ENCODE measurements around the gene NDUFV1. TPM values are rescaled to one million over a fixed set of nuclear protein-coding genes. Genes with fewer than 3 reads are reported as not detected.

NDUFV1 gene
- total RNA-seq: 161 and 166 TPM in 2 replicates

DNA sequence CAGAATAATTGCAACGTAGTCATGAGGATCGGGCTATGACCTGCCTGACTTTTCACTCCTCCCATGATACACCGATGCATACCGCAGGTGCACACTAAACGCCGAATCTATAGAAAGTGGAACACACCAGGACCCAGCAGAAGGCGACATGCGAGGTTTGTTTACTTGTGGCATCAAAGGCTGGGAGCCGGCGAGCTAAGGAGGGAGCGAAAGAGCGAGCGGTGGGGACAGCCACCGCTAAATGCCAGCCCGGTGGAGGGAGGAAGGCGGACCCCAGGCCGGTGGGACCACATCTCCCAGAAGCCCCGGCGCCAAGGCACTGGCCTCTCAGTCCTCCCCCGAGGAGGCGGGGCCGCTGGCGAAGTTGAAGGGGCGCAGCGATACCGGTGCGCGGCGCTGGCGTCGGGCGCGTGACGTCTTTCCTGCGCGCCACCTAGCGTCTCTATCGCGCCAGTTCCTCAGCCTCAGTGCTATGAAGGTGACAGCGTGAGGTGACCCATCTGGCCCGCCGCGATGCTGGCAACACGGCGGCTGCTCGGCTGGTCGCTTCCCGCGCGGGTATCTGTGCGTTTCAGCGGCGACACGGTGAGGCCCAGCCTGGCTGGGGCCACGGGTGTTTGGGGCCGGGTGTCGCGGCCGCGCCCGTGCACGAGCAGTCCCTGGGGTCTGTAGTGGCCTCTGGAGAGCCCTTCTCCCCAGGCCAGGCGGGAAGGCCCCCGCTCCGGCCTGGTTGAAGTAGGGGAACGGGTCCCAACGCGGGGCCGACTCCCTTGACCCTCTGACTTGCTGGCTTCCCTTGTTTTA, at the start of gene NDUFV1:
TSS of gene NDUFV1 (plus strand) at position 445 of the 804 bp plus-strand sequence. CDS start at position 514, 69 bp downstream.
- peak; percentile 78 to 94 for DNase-seq (ENCODE audit: low read depth in 2 of 2)

DNA sequence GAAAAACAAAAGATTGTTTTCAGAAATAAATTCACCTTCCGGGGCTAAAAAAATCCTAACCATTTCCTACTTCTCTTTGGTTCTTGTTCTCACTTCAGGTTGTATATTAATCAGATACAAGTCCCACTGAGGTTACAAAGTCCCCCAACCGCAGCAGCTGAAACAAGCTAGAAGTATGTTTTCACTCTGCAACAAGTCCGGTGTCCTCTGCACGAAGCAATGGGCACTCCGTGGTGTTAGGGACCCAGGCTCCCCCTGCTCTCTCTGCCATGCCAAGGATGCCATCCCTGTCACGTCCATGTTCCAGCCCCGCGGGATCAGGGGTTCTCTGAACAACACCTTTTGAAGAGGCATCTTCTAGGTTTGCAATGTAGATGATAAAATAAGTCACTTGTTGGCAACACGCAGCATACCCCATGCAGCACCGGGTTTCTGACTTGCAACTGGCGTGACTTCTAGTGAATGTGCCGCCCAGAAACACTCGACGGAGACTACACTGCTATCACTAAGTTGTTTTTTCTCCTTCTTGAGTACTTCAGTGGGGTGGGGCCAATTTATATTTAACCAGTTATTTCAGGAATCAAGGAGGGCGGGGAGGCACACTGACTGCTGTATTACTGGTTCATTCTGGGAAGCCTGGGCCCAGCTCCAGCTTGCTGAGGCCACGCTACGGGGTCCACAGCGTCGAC, 48.5 kb upstream of the NDUFV1 start:
- no peak for DNase-seq (ENCODE audit: low read depth in 2 of 2)

DNA sequence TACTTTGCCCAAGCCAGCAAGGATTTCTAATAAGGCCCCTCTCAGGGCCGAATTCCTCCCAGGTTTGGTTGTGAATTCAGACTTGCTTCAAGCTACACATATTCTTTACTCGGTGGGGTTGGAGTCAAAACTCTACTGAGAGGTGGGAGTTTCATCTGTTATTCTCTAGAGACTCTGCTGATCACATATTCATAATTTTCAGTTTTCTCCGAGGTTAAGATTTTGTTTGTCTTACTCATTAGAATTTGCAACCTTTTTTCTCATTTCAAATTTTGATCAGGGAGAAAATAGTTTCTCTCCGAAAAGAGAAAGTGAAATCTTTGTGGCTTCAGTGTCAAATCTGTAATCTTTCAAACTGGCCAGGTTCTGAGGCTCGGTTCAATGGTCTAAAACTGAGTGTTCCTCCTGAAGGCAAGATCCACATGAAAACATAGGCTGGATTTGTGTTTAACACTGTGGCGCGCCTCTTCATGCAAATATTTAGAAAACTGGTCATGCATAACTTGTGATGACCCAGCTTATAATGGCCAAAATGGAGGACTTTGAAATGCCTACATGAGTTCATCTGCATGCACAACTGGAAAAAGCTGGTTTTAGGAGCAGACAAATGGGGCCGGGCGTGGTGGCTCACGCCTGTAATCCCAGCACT, 44.6 kb upstream of the NDUFV1 start:
- no peak for DNase-seq (ENCODE audit: low read depth in 2 of 2)

DNA sequence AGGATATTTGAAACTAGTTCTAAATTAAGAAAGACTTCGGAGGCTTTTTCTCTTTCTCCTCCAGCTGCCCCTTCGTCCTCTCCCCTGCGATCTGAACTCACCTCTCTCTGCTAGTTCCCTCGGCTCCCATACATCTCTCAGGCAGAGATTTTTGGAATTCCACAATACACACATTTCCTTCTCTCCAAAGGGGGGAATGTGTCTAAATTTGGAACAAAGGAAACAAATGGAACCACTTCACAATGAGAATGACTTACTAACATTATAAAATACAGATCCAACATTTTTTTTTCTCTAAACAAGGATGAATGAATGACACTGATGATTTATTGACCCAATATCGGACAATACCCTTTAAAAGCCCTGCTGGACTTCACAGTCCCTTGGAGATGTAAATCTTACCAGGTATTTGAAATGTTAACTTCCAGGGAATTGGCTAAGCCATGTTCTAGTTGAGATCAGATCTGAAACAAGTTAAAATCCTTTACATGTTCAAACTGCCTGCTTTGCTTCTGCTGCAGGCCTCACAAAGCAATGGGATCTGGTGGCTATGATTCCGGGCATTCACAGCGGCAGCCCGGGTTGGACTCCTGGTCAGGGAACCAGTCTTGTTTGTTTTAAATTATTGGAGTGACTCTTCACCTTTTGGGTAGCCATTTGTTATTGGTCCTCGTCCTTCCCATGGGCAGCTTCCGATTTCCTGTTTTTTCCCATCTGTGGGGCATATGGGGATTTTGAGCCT, 43.6 kb upstream of the NDUFV1 start:
- peak; percentile 30 to 49 for DNase-seq (ENCODE audit: low read depth in 2 of 2)

DNA sequence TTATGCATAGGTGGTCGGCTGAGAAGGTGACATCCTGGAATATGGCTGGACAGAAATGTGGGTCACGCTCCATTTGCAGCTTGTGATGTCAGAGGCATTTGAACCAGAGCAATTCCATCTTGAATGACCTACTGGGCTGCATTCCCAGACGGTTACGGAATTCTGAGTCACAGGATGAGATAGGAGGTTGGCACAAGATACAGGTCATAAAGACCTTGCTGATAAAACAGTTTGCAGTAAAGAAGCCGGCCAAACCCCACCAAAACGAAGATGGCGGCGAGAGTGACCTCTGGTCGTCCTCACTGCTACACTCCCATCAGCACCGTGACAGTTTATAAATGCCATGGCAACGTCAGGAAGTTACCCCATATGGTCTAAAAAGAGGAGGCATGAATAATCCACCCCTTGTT, 43.0 kb upstream of the NDUFV1 start:
- peak; percentile 78 to 96 for DNase-seq (ENCODE audit: low read depth in 2 of 2)

DNA sequence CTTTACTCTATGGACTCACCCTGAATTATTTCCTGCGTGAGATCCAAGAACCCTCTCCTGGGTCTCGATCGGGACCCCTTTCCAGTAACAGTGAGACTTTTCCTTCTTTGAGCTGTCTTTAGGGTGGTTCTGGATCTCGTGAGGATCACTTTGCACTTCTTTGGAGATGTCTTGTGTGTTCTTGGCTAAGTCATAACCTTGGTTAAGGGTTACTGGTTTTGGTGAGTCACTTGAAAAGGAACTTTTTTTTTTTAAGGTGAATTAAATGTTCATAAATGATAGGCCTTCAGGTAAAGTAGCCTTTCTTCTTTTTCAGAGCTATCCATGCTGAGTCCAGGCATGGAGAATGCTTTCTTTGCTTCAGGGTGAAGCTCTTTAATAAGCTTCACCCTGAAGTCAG, 42.5 kb upstream of the NDUFV1 start:
- no peak for DNase-seq (ENCODE audit: low read depth in 2 of 2)

DNA sequence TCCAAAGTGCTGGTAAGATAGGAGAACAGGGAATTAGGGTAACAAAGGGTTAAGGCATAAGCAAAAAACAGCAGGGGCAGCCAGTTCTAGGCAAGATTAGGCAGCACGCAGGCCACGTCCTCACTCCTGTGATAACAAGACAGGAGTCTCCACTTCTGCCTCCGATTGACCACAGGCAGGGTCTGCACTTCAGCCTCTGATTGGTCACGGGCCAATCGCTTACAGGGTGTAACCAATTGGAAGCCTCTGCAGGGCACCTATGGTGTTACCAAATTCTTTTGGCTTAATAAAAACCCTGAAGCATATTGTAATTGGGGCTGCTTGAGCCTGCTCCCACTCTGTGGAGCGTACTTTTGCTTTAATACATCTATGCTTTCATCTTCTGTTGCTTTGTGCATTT, 35.3 kb upstream of the NDUFV1 start:
- DNase-seq (ENCODE audit: low read depth in 2 of 2): no peak

DNA sequence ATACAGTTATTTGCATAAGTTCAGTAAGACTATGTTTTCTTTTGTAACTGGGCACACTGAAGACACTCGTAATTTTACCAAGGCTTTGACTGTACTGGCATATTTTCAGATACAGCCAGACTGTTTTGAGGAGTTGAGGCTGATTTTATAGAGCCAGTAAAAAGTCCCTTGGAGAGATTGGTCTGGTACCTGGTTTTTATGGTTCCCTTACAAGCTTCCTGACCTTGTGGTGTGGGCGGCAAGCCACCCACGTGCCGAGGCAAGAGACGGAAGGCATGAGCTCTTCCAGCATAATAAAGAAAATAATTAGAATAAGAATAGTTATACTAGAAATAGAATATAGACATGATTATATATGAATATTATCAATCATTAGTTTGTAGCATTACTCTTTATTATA, 34.4 kb upstream of the NDUFV1 start:
- no peak for DNase-seq (ENCODE audit: low read depth in 2 of 2)

DNA sequence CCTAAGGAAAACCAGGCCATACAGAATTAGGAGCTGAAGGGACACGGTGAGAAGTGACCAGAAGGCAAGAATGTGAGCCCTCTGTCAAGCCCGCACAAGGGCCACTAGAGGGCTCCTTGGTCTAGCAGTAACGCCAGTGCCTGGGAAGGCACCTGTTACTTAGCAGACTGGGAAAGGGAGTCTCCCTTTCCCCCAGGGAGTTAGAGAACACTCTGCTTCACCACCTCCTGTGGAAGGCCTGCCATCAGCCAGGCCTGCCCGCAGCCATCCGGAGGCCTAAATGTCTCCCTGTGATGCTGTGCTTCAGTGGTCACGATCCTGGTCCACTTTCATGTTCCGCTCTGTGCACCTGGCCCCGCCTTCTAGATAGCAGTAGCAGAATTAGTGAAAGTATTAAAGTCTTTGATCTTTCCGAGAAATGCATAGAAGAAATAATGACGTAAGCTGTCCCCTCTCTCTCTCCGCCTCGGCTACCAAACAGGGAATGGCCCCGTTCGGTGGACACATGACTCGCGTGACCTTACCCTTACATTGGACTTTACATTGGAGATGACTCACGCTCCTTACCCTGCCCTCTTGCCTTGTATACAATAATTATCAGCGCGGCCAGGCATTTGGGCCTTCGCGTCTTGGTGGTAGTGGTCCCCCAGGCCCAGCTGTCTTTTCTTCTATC, 33.9 kb upstream of the NDUFV1 start:
- DNase-seq (ENCODE audit: low read depth in 2 of 2): peak; percentile 33 to 73

DNA sequence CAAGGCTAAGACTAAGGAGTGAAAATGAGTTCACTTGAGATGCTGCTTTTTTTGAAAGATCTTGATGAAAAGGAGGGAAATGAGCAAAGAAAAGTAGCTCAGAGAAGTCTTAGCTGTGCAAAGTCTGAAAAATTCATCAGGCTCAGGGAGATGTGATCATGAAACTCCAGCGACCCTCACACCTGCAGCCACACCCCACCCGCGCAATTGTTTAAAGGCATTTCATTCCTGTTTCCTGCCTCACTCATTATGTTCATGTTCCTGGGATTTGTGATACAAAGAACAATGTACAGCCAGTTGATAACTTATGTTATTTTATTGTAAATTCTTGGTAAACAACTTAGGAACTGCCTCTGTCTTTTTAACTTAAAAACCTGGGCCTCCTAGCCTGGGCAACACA, 31.8 kb upstream of the NDUFV1 start:
- DNase-seq (ENCODE audit: low read depth in 2 of 2): no peak

DNA sequence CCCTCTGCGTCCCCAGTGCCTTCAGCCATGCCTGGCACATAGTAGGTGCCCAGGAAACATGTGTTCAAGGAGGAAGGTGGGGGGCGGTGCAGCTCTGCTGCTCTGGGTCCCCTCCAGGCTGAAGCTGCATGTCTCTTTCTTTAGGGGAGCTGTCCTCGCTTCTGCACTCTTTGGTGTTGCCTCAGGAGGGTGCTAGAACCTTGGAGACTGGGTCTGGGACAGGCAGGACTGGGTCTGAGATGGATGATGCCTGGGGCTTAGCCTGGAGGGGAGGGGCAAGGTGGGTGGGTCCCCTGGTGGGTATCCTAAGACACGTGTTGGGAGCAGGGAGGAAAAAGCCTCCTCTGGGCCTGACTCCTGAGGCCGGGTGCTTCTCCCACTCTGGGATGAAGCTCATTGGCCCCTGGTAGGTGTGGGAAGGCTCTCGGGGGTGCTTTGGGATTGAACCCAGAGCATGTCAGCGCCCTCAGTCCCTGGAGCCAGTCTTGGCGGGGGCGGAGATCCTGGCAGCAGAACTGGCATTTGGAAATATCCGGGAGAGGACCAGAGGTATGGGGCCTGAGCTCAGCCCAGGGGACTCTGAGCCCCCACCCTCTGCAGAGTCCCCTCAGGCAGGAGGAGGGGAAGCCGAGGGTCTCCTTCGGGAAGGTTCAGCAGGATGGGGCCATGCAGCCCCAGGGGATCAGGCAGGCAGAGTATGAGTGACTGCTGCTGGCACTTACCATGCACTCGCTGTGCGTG, 29.8 kb upstream of the NDUFV1 start:
- no peak for DNase-seq (ENCODE audit: low read depth in 2 of 2)

DNA sequence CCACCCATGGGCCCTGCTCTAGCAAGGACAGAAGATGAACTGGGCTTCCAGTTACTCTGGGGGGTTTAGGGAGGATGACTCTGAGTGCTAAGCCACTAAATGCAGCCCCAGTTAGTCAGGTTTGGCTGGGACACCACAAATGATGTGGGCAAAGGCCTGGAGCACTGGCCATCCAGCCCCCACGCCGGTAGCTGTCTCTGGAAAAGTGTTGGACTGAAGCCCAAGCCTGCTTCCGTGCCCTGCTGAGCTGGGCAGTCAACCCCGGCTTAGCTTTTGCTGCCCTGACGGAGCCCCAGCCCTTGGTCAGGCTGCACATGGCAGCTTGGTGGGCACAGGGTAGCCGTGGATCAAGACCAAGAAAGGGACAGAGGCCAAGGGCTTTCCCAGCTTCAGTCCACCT, 28.8 kb upstream of the NDUFV1 start:
- DNase-seq (ENCODE audit: low read depth in 2 of 2): no peak

DNA sequence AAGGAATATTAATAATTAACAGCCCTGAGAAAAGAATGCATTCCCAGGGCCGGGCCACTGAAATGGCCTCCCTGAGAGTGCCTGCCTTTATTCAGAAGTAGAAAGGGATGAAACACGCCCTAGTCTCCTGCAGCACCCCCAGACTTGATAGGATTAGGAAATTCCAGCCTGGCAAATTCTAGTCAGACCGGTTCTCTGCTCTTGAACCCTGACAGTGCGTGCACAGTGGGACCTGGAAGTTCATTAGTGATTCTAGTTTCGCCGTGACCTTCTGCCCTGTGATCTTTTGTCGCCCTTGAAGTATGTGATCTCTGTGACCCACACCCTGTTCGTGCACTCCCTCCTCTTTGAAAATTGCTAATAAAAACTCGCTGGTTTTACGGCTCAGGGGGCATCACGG, 25.3 kb upstream of the NDUFV1 start:
- DNase-seq (ENCODE audit: low read depth in 2 of 2): no peak

DNA sequence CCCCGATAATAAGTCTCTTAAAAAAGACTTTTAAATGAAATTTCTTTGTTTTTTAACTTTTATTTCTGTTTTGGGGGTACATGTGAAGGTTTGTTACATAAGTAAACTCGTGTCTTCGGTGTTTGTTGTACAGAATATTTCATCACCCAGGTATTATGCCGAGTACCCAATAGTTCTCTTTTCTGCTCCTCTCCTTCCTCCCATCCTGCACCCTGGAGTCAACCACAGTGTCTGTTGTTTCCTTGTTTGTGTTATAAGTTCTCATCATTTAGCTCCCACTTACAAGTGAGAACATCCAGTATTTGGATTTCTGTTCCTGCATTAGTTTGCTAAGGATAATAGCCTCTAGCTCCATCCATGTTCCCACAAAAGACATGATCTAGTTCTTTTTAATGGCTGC, 24.7 kb upstream of the NDUFV1 start:
- DNase-seq (ENCODE audit: low read depth in 2 of 2): no peak

DNA sequence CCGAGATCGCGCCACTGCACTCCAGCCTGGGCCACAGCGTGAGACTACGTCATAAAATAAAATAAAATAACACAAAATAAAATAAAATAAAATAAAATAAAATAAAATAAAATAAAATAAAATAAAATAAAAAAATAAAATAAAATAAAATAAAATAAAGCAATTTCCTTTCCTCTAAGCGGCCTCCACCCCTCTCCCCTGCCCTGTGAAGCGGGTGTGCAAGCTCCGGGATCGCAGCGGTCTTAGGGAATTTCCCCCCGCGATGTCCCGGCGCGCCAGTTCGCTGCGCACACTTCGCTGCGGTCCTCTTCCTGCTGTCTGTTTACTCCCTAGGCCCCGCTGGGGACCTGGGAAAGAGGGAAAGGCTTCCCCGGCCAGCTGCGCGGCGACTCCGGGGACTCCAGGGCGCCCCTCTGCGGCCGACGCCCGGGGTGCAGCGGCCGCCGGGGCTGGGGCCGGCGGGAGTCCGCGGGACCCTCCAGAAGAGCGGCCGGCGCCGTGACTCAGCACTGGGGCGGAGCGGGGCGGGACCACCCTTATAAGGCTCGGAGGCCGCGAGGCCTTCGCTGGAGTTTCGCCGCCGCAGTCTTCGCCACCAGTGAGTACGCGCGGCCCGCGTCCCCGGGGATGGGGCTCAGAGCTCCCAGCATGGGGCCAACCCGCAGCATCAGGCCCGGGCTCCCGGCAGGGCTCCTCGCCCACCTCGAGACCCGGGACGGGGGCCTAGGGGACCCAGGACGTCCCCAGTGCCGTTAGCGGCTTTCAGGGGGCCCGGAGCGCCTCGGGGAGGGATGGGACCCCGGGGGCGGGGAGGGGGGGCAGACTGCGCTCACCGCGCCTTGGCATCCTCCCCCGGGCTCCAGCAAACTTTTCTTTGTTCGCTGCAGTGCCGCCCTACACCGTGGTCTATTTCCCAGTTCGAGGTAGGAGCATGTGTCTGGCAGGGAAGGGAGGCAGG, 23.2 kb upstream of the NDUFV1 start, which contains the start of gene GSTP1:
TSS of gene GSTP1 (plus strand) at position 566 of the 958 bp plus-strand sequence. CDS start at position 598, 32 bp downstream.
- peak; percentile 66 to 93 for DNase-seq (ENCODE audit: low read depth in 2 of 2)

DNA sequence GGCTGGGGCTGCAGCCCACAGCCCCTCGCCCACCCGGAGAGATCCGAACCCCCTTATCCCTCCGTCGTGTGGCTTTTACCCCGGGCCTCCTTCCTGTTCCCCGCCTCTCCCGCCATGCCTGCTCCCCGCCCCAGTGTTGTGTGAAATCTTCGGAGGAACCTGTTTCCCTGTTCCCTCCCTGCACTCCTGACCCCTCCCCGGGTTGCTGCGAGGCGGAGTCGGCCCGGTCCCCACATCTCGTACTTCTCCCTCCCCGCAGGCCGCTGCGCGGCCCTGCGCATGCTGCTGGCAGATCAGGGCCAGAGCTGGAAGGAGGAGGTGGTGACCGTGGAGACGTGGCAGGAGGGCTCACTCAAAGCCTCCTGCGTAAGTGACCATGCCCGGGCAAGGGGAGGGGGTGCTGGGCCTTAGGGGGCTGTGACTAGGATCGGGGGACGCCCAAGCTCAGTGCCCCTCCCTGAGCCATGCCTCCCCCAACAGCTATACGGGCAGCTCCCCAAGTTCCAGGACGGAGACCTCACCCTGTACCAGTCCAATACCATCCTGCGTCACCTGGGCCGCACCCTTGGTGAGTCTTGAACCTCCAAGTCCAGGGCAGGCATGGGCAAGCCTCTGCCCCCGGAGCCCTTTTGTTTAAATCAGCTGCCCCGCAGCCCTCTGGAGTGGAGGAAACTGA, 22.4 kb upstream of the NDUFV1 start:
- DNase-seq (ENCODE audit: low read depth in 2 of 2): peak in 1 of 2 donors; percentile 46

DNA sequence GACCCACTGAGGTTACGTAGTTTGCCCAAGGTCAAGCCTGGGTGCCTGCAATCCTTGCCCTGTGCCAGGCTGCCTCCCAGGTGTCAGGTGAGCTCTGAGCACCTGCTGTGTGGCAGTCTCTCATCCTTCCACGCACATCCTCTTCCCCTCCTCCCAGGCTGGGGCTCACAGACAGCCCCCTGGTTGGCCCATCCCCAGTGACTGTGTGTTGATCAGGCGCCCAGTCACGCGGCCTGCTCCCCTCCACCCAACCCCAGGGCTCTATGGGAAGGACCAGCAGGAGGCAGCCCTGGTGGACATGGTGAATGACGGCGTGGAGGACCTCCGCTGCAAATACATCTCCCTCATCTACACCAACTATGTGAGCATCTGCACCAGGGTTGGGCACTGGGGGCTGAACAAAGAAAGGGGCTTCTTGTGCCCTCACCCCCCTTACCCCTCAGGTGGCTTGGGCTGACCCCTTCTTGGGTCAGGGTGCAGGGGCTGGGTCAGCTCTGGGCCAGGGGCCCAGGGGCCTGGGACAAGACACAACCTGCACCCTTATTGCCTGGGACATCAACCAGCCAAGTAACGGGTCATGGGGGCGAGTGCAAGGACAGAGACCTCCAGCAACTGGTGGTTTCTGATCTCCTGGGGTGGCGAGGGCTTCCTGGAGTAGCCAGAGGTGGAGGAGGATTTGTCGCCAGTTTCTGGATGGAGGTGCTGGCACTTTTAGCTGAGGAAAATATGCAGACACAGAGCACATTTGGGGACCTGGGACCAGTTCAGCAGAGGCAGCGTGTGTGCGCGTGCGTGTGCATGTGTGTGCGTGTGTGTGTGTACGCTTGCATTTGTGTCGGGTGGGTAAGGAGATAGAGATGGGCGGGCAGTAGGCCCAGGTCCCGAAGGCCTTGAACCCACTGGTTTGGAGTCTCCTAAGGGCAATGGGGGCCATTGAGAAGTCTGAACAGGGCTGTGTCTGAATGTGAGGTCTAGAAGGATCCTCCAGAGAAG, 21.6 kb upstream of the NDUFV1 start:
- DNase-seq (ENCODE audit: low read depth in 2 of 2): no peak
